Smooth muscle cell (in vitro differentiated cells): ENCODE data around the gene P3H2. TPM values are rescaled to one million over a fixed set of nuclear protein-coding genes. Genes with fewer than 3 reads are reported as not detected.
A peak's percentile ranks its signal among the peaks of the same experiment; 100 is the strongest.

Experiments
- DNase-seq: peaks from one replicate; lab custom pipeline; 2025; ENCODE audit not compliant: unreplicated experiment; lab: John Stamatoyannopoulos, UW
- H2AFZ ChIP-seq: fragments of 200-600 bp; sonication (generic); 2 replicates; pipeline ENCODE4 v1.6.0; 2016; ENCODE audit warnings: antibody characterized with exemption, low read depth, mild to moderate bottlenecking
- H3F3A ChIP-seq: fragments of 200-600 bp; sonication (generic); 2 replicates; pipeline ENCODE4 v1.6.0; 2017; ENCODE audit warnings: antibody characterized with exemption, low read depth
- H3K27ac ChIP-seq: fragments of 200-600 bp; sonication (generic); 2 replicates; pipeline ENCODE4 v1.5.1; 2016; ENCODE audit warnings: low read depth, mild to moderate bottlenecking
- H3K27me3 ChIP-seq: fragments of 200-600 bp; sonication (generic); 2 replicates; pipeline ENCODE4 v1.6.1; 2016; ENCODE audit warnings: low read depth, mild to moderate bottlenecking
- H3K36me3 ChIP-seq: fragments of 200-600 bp; sonication (generic); 2 replicates; pipeline ENCODE4 v1.5.1; 2016; ENCODE audit warnings: low read depth
- H3K4me1 ChIP-seq: fragments of 200-600 bp; sonication (generic); 2 replicates; pipeline ENCODE4 v1.5.1; 2016; ENCODE audit warnings: low read depth
- H3K4me2 ChIP-seq: fragments of 200-600 bp; sonication (generic); 2 replicates; pipeline ENCODE4 v1.6.0; 2016; ENCODE audit warnings: mild to moderate bottlenecking
- H3K4me3 ChIP-seq: fragments of 200-600 bp; sonication (generic); 2 replicates; pipeline ENCODE4 v1.5.1; 2016; ENCODE audit warnings: mild to moderate bottlenecking
- H3K79me2 ChIP-seq: fragments of 200-600 bp; sonication (generic); 2 replicates; pipeline ENCODE4 v1.6.0; 2016; ENCODE audit warnings: low read depth, mild to moderate bottlenecking
- H3K9ac ChIP-seq: fragments of 200-600 bp; sonication (generic); 2 replicates; pipeline ENCODE4 v1.6.0; 2016; ENCODE audit warnings: low read depth
- H3K9me3 ChIP-seq: fragments of 200-600 bp; sonication (generic); replicated peaks from 2 replicates; pipeline ENCODE4 v1.5.1; 2016; ENCODE audit warnings: low read depth
- H4K20me1 ChIP-seq: fragments of 200-600 bp; sonication (generic); 2 replicates; pipeline ENCODE4 v1.6.0; 2016; ENCODE audit warnings: low read depth
- CTCF ChIP-seq: fragments of 200-600 bp; sonication (generic); IDR thresholded peaks from 2 replicates; pipeline ENCODE4 v1.5.1; 2017; ENCODE audit warnings: borderline replicate concordance, mild to moderate bottlenecking, antibody characterized with exemption; ENCODE audit not compliant: insufficient read depth, poor library complexity, severe bottlenecking
- WGBS: methylation state at CpG from one replicate; pipeline ENCODE4 v1.1.7; 2016; ENCODE audit warnings: low lambda C conversion rate; 5-methylcytosine and 5-hydroxymethylcytosine counted together
- polyA plus RNA-seq: library from polyadenylated mRNA; unstranded; fragments of >200 nt; fragmentation: Nextera tagmentation; extraction: Ambion mirVana; gene quantifications from 2 replicates; pipeline ENCODE4 v1.2.1, GENCODE V29; 2016
- total RNA-seq: library from RNA; depleted of rRNA; stranded (reverse); fragments of >200 nt; gene quantifications from 2 replicates; pipeline ENCODE4 v1.2.3, GENCODE V29; 2014

P3H2 gene
- total and polyA plus RNA-seq, 2 experiments from 2014 or later: 6.5 to 27.3 TPM

- Histone ChIP-seq H3K9me3 (no peaks in the 10 kb centered on the region), H3K27ac (no peak overlapping the region), H3F3A (no peaks in the 10 kb centered on the region), H2AFZ (no peak overlapping the region), H3K4me2 (no peak overlapping the region), H3K9ac (no peak overlapping the region), H3K27me3 (no peaks in the 10 kb centered on the region), H3K4me3 (no peak overlapping the region), H4K20me1 (no peaks in the 10 kb centered on the region), H3K79me2 (no peaks in the 10 kb centered on the region), H3K36me3 (no peaks in the 10 kb centered on the region), H3K4me1 (peaks cover 5% of the 10 kb centered on the region)
- no peak for DNase-seq
- TF ChIP-seq CTCF: no peak
- whole genome bisulfite sequencing: 66% methylated on average over 5 of the region's 5 CpGs
Measured at GRCh38 chr3:190070622-190071347, 49.9 kb downstream of the P3H2 start.

GRCh38 chr3:190065204-190065603 is 55.5 kb downstream of the P3H2 start:
- Histone ChIP-seq H3K79me2 (no peaks in the 10 kb centered on the region), H3K36me3 (no peaks in the 10 kb centered on the region)

GRCh38 chr3:190064659-190065058 is 56.0 kb downstream of the P3H2 start:
- H3K36me3 ChIP-seq: no peaks in the 10 kb centered on the region
- peak overlapping the region; percentile 73 for H3K4me2 ChIP-seq
- H3K27ac ChIP-seq: peak overlapping the region; percentile 72
- H3K9ac ChIP-seq: peak overlapping the region; percentile 12
- H3K9me3 ChIP-seq: no peaks in the 10 kb centered on the region
- H3K4me3 ChIP-seq: no peak overlapping the region
- no peaks in the 10 kb centered on the region for H3K27me3 ChIP-seq
- H3F3A ChIP-seq: peaks cover 4% of the 10 kb centered on the region
- no peaks in the 10 kb centered on the region for H4K20me1 ChIP-seq
- H3K79me2 ChIP-seq: no peaks in the 10 kb centered on the region
- H2AFZ ChIP-seq: no peak overlapping the region
- peaks cover 11% of the 10 kb centered on the region for H3K4me1 ChIP-seq
- TF ChIP-seq CTCF: no peak
- 67% methylated on average over 2 of the region's 2 CpGs for WGBS
- DNase-seq: no peak

More at GRCh38 chr3:190065204-190065603, 55.5 kb downstream of the P3H2 start:
- Histone ChIP-seq H3K4me1 (peaks cover 6% of the 10 kb centered on the region), H3K27ac (peak overlapping the region; percentile 72), H3K9me3 (no peaks in the 10 kb centered on the region), H3K4me3 (no peak overlapping the region), H3F3A (peaks cover 4% of the 10 kb centered on the region), H4K20me1 (no peaks in the 10 kb centered on the region), H3K4me2 (peak overlapping the region; percentile 73), H3K9ac (no peak overlapping the region), H3K27me3 (no peaks in the 10 kb centered on the region), H2AFZ (no peak overlapping the region)
- 75% methylated on average over 2 of the region's 2 CpGs for WGBS
- no peak for DNase-seq
- TF ChIP-seq CTCF: no peak

- H3K27me3 ChIP-seq: no peaks in the 10 kb centered on the region
- H3K79me2 ChIP-seq: no peaks in the 10 kb centered on the region
- no peaks in the 10 kb centered on the region for H3K9me3 ChIP-seq
- H3K9ac ChIP-seq: no peak overlapping the region
- no peak overlapping the region for H2AFZ ChIP-seq
- H3K36me3 ChIP-seq: no peaks in the 10 kb centered on the region
- no peak for TF ChIP-seq CTCF
- WGBS: 18% methylated on average over 3 of the region's 3 CpGs
- no peaks in the 10 kb centered on the region for H4K20me1 ChIP-seq
- peaks cover 16% of the 10 kb centered on the region for H3K4me1 ChIP-seq
- peaks cover 4% of the 10 kb centered on the region for H3F3A ChIP-seq
- peak overlapping the region; percentile 72 for H3K27ac ChIP-seq
- H3K4me2 ChIP-seq: peak overlapping the region; percentile 73
- DNase-seq: no peak
- H3K4me3 ChIP-seq: no peak overlapping the region
Measured at GRCh38 chr3:190064112-190064511, 56.6 kb downstream of the P3H2 start.
